Naive thymus-derived CD8-positive, alpha-beta T cell (primary cell): Measurements from ENCODE around the gene IL1R2. TPM values are rescaled to one million over a fixed set of nuclear protein-coding genes. Genes with fewer than 3 reads are reported as not detected.
"Not testable (repeated sequence)": the region's sequence is repeated elsewhere in the genome, so short reads cannot be mapped to it uniquely, and the experiment has no call there.

Experiments used
- ATAC-seq, 2 donors: fragments of 150-1000 bp; cut with Tn5 transposase in 1 of 2; sonication (Bioruptor Pico), chemical (Tn5 transposase) in 1 of 2; 1 replicate in 1 of 2; 2 replicates in 1 of 2; pipeline ENCODE4 v1.10.0; 2021; ENCODE audit warnings: mild to moderate bottlenecking in 2 of 2, moderate library complexity in 2 of 2
- POLR2A ChIA-PET: fragments of 350-600 bp; sonication (Branson Sonifier 250); formaldehyde crosslinking; loops from one replicate; lab custom pipeline; 2021; ENCODE audit warnings: antibody characterized with exemption; lab: Charles Lee
- DNase-seq, 10 donors: peaks; one replicate each; pipeline versions ENCODE4 v3.0.0 to v3.0.0-alpha.2; 2020 to 2022
- H3K27ac Mint-ChIP-seq, 10 donors: one replicate each; pipeline ENCODE4 v1.8.0; 2020 to 2022; ENCODE audit warnings: mild to moderate bottlenecking in 10 of 10, mixed read lengths in 10 of 10, moderate library complexity in 4 of 10, inconsistent platforms in 1 of 10
- H3K27me3 Mint-ChIP-seq, 5 donors: one replicate each; pipeline ENCODE4 v1.8.0; 2021 to 2022; ENCODE audit warnings: mixed read lengths in 5 of 5
- H3K36me3 Mint-ChIP-seq, 3 donors: one replicate each; pipeline ENCODE4 v1.8.0; 2020 to 2022; ENCODE audit warnings: mixed read lengths in 3 of 3, mild to moderate bottlenecking in 2 of 3, inconsistent platforms in 1 of 3
- H3K4me1 Mint-ChIP-seq, 4 donors: one replicate each; pipeline ENCODE4 v1.8.0; 2021 to 2022; ENCODE audit warnings: mixed read lengths in 4 of 4
- H3K4me3 Mint-ChIP-seq, 10 donors: one replicate each; pipeline ENCODE4 v1.8.0; 2020 to 2022; ENCODE audit warnings: mild to moderate bottlenecking in 10 of 10, mixed read lengths in 10 of 10, moderate library complexity in 6 of 10, inconsistent platforms in 1 of 10
- H3K9me3 Mint-ChIP-seq, 9 donors: one replicate each; pipeline ENCODE4 v1.8.0; 2020 to 2022; ENCODE audit warnings: mixed read lengths in 9 of 9, mild to moderate bottlenecking in 3 of 9, inconsistent platforms in 1 of 9, moderate library complexity in 1 of 9
- polyA plus RNA-seq, 3 donors: library from polyadenylated mRNA; unstranded; fragments of 300-500 nt; fragmentation: Illumina TruSeq; gene quantifications; one replicate each; pipeline ENCODE4 v1.2.3, GENCODE V29; 2021
- total RNA-seq, 8 experiments: library from RNA in 2 of 8; stranded (reverse) in 2 of 8; gene quantifications; one replicate each; pipeline ENCODE4 v1.2.3 and lab custom pipeline; 2021 to 2026

Gene IL1R2
- total and polyA plus RNA-seq, 5 experiments from 2014 or later: not detected

DNA sequence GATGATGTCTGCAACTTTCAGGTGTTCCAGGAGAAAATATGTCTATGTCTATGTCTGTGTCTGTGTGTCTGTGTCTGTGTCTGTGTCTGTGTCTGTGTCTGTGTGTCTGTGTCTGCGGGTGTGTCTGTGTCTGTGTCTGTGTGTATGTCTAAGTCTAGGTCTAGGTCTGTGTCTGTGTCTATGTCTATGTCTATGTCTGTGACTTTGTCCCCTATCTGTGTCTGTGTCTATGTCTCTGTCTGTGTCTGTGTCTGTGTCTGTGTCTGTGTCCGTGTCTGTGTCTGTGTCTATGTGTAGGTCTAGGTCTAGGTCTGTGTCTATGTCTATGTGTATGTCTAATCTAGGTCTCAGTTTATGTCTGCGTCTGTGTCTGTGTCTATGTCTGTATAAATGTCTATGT, 10.5 kb downstream of the IL1R2 start:
- DNase-seq (no peak), ATAC-seq (peak in 1 of 2 donors; percentile 9)
- Mint-ChIP-seq H3K4me3 (no peak overlapping the region), H3K27ac (no peak overlapping the region), H3K9me3 (no peaks in the 10 kb centered on the region), H3K4me1 (peaks cover 3 to 6% (median 6%) of the 10 kb centered on the region in 4 donors), H3K27me3 (peaks cover 0 to 10% (median 3%) of the 10 kb centered on the region in 5 donors), H3K36me3 (no peaks in the 10 kb centered on the region)
- POLR2A ChIA-PET: no interaction called here

DNA sequence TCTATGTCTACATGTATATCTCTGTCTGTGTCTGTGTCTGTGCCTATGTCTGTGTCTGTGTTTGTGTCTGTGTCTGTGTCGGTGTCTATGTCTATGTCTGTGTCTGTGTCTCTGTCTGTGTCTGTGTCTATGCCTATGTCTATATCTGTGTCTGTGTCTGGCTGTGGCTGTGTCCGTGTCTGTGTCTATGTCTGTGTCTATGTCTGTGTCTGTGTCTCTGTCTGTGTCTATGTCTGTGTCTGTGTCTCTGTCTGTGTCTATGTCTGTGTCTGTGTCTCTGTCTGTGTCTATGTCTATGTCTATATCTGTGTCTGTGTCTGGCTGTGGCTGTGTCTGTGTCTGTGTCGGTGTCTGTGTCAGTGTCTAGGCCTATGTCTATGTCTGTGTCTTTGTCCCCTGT, 11.1 kb downstream of the IL1R2 start:
- DNase-seq, H3K36me3 Mint-ChIP-seq, H3K4me3 Mint-ChIP-seq, H3K4me1 Mint-ChIP-seq, POLR2A ChIA-PET, ATAC-seq, H3K27me3 Mint-ChIP-seq, H3K9me3 Mint-ChIP-seq, H3K27ac Mint-ChIP-seq: not testable (repeated sequence)

DNA sequence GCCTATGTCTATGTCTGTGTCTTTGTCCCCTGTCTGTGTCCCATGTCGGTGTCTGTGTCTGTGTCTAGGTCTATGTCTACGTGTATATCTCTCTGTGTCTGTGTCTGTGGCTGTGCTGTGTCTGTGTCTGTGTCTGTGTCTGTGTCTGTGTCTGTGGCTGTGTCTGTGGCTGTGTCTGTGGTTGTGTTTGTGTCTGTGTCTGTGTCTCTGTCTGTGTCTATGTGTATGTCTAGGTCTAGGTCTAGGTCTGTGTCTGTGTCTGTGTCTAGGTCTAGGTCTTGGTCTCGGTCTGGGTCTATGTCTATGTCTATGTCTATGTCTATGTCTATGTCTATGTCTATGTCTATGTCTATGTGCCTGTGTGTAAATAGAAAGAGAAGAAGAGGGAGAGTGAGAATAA, 11.9 kb downstream of the IL1R2 start:
- Mint-ChIP-seq H3K4me3 (no peak overlapping the region), H3K4me1 (peaks cover 0 to 6% (median 4%) of the 10 kb centered on the region in 4 donors), H3K9me3 (no peaks in the 10 kb centered on the region), H3K27ac (no peak overlapping the region), H3K27me3 (peaks cover 0 to 4% (median 3%) of the 10 kb centered on the region in 5 donors), H3K36me3 (no peaks in the 10 kb centered on the region)
- ATAC-seq: no peak
- POLR2A ChIA-PET: interaction anchor here (0.7 kb wide), 1 partner anchor 15 kb away, joined by 5 read pairs; no protein-coding TSS in a partner anchor
- DNase-seq: no peak

DNA sequence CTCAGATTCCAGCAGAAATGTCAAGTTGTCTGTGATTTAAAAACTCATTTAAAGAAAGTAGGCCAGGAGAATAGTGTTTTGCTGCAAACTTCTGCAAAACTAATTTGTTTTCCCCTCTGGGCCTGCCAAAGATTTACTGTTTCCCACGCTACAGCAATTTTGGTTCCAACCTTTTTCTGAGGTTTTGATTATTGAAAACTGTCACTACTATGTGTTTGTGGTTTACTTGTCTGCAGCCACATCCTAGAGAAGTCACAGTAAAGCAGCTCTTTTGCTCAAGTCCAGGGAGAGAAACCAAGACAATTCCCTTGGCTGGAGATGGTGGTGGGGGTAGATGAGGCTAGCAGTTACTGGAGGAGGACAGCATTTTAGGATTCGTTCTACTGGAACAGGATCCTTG, 12.8 kb downstream of the IL1R2 start:
- no peak for DNase-seq
- ATAC-seq: no peak
- POLR2A ChIA-PET: no interaction called here
- Mint-ChIP-seq H3K4me3 (no peak overlapping the region), H3K27me3 (peaks cover 0 to 4% (median 3%) of the 10 kb centered on the region in 5 donors), H3K4me1 (peaks cover 0 to 6% (median 4%) of the 10 kb centered on the region in 4 donors), H3K27ac (no peak overlapping the region), H3K9me3 (no peaks in the 10 kb centered on the region), H3K36me3 (no peaks in the 10 kb centered on the region)

DNA sequence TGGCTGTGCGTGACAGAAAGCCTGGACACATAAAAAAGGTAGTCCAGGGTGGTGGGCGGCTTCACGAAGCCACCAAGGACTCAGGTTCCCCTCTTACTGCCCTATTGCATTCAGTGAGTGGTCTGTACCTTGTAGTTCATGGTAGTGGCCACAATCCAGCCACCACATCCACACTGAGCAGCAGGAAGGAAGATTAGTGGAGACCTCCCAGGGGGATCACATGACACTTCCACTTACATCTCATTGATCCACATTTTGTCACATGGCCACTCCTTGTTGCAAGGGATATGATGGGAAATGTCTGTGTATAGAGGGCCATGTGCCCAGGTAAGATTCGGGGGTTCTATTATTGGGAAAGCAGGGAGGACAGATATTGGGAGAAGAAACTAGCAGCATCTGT, 13.7 kb downstream of the IL1R2 start:
- Mint-ChIP-seq H3K27me3 (peaks cover 0 to 4% (median 2%) of the 10 kb centered on the region in 5 donors), H3K9me3 (no peaks in the 10 kb centered on the region), H3K27ac (peak overlapping the region in 1 of 10 donors; percentile 42), H3K4me1 (peaks cover 0 to 6% (median 4%) of the 10 kb centered on the region in 4 donors), H3K4me3 (no peak overlapping the region), H3K36me3 (no peaks in the 10 kb centered on the region)
- POLR2A ChIA-PET: no interaction called here
- no peak for ATAC-seq
- no peak for DNase-seq

DNA sequence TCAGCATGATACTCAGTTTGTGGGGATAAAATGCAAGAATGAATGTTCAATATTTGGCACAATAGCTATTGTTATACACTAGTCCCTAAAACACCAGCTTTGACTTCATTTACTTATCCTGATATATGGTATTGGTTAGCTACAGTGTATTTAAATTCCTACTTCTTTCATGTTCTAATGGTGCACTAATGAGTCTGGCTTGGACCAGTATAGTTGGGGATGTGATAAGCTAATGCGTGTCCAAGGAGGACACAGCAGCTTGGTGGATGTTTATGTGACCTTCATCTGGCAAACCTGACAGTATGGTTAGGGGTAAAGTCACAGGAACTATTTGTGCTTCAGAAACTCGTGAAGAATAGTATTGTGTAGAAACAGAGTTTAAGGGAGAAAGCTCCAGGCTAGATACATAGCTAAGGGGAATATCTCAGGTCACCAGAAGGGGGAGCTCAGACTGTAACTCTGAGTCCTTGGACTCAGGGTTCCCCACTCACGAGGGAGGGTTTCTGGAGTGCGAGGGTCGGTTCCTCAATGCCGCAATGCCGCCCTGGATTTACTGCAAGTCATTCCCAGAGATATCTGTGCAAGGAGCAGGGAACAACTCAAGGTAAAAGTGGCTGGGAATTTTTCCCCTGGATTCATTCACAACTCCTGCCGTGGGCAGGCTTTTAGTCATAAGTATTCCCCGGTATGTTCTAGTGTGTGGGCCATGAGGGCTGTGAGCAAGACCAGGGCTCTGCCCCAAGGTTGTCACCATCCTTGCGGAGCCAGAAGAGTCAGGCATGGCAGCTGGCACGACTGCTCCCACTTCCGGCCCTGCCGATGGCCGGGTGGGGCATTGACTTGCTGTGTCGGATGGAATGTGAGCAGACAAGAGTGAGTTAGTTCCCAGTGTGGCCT, 14.5 kb downstream of the IL1R2 start:
- no peak overlapping the region for H3K4me3 Mint-ChIP-seq
- ATAC-seq: peak; percentile 50 to 71
- no peaks in the 10 kb centered on the region for H3K9me3 Mint-ChIP-seq
- peaks cover 0 to 10% (median 4%) of the 10 kb centered on the region in 4 donors for H3K4me1 Mint-ChIP-seq
- H3K27ac Mint-ChIP-seq: peak overlapping the region in 2 of 10 donors; percentile 41 to 69
- peaks cover 0 to 5% (median 2%) of the 10 kb centered on the region in 5 donors for H3K27me3 Mint-ChIP-seq
- POLR2A ChIA-PET: no interaction called here
- H3K36me3 Mint-ChIP-seq: no peaks in the 10 kb centered on the region
- DNase-seq: peak in 5 of 10 donors; percentile 10 to 38 (median 29)

DNA sequence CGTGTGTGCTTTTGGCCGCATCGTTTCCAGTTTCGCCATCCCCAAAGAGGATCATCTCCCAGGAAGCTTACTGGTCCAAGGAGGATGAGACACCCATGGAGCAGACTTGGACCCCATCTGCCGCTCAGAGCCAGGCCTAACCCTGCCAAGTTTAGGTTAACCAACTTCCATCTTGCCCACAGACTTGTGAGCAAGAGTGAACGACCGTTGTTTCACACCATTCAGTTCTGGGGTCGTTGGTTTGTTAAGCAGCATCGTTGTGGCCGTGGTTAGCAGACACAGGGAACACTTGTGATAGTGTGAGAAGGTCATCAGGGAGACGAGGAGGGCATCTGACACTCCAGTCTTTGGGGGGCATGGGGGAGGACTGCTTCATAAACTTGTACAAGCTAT, 15.1 kb downstream of the IL1R2 start:
- DNase-seq (no peak), ATAC-seq (no peak)
- Mint-ChIP-seq H3K27ac (no peak overlapping the region), H3K36me3 (no peaks in the 10 kb centered on the region), H3K4me3 (no peak overlapping the region), H3K27me3 (peaks cover 0 to 5% (median 2%) of the 10 kb centered on the region in 5 donors), H3K4me1 (peaks cover 0 to 10% (median 4%) of the 10 kb centered on the region in 4 donors), H3K9me3 (no peaks in the 10 kb centered on the region)
- POLR2A ChIA-PET: no interaction called here

DNA sequence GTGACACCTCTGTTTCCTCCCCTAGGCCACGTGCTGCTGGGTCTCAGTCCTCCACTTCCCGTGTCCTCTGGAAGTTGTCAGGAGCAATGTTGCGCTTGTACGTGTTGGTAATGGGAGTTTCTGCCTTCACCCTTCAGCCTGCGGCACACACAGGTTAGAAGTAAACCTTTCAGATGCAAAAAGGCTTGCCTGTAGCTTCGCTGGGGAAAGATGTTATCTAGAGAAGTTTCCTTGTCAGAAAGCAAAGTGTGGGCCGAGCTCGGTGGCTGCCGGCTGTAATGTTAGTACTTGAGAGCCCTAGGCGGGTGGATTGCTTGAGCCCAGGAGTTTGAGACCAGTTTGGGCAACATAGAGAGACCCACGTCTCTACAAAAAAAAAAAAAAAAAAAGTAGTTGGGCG, 16.7 kb downstream of the IL1R2 start:
- H3K9me3 Mint-ChIP-seq: peaks cover 0 to 7% (median 0%) of the 10 kb centered on the region in 9 donors
- peaks cover 0 to 5% (median 2%) of the 10 kb centered on the region in 5 donors for H3K27me3 Mint-ChIP-seq
- POLR2A ChIA-PET: no interaction called here
- H3K4me1 Mint-ChIP-seq: peaks cover 0 to 10% (median 4%) of the 10 kb centered on the region in 4 donors
- H3K27ac Mint-ChIP-seq: no peak overlapping the region
- no peak overlapping the region for H3K4me3 Mint-ChIP-seq
- H3K36me3 Mint-ChIP-seq: peaks cover 0 to under 1% (median 0%) of the 10 kb centered on the region in 3 donors
- ATAC-seq: no peak
- DNase-seq: no peak

DNA sequence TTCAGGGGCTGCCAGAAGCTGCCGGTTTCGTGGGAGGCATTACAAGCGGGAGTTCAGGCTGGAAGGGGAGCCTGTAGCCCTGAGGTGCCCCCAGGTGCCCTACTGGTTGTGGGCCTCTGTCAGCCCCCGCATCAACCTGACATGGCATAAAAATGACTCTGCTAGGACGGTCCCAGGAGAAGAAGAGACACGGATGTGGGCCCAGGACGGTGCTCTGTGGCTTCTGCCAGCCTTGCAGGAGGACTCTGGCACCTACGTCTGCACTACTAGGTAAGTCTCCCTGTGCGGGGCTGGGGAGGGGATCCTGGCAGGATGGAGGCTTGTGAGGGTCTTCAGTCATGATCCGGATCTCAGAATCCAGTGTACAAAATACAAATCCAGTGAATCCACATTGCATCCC, 17.8 kb downstream of the IL1R2 start:
- no peak overlapping the region for H3K27ac Mint-ChIP-seq
- peaks cover 0 to 5% (median 2%) of the 10 kb centered on the region in 5 donors for H3K27me3 Mint-ChIP-seq
- DNase-seq (no peak), ATAC-seq (no peak)
- peaks cover 0 to 10% (median 4%) of the 10 kb centered on the region in 4 donors for H3K4me1 Mint-ChIP-seq
- peaks cover 0 to 3% (median 0%) of the 10 kb centered on the region in 3 donors for H3K36me3 Mint-ChIP-seq
- H3K9me3 Mint-ChIP-seq: peaks cover 0 to 10% (median 0%) of the 10 kb centered on the region in 9 donors
- no peak overlapping the region for H3K4me3 Mint-ChIP-seq
- POLR2A ChIA-PET: no interaction called here

DNA sequence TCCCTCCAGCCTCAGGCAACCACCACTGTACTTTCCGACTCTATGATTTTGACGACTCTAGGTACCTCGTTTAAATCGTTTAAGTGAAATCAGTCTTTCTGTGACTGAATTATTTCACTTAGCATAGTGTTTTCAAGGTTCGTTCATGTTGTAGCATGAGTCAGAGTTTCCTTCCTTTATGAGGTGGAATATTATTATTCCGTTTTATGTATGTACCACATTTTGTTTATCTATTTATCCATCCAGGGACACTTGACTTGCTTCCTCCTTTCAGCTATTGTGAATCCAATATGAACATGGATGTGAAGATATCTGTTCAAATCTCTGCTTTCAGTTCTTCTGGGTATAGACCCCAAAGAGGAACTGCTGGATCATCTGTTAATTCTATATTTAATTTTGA, 19.1 kb downstream of the IL1R2 start:
- no peak overlapping the region for H3K27ac Mint-ChIP-seq
- POLR2A ChIA-PET: no interaction called here
- H3K4me1 Mint-ChIP-seq: peaks cover 0 to 9% (median 4%) of the 10 kb centered on the region in 4 donors
- H3K36me3 Mint-ChIP-seq: peaks cover 0 to 3% (median 0%) of the 10 kb centered on the region in 3 donors
- H3K9me3 Mint-ChIP-seq: peaks cover 0 to 10% (median 0%) of the 10 kb centered on the region in 9 donors
- no peak overlapping the region for H3K4me3 Mint-ChIP-seq
- ATAC-seq (no peak), DNase-seq (no peak)
- H3K27me3 Mint-ChIP-seq: peaks cover 0 to 3% (median 2%) of the 10 kb centered on the region in 5 donors

DNA sequence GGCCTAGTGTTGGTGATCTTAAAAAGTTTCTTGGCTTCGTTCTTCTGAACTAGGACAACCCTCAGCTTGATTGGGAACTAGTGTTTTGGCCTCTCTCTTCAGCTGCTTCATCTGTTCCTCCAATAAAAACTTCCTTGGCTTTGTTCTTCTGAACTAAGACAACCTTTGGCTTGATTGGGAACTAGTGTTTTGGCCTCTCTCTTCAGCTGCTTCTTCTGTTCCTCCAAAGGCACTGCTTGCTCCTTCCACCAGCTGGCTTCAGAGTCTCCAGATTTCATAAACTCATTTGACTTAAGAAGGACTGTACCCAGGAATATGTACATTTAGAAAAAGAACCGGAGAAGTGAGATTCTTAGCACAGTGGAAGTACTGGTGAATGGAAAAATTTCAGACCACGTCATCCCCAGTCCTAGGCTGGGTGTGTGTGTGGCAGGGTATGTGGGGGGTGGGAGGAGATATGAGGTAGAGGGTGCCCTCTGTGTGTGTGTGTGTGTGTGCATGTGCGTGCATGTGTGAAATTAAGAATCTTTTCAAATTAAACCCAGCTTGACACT, 20.4 kb downstream of the IL1R2 start:
- Mint-ChIP-seq H3K27me3 (peaks cover 0 to 3% (median 0%) of the 10 kb centered on the region in 5 donors), H3K9me3 (peaks cover 0 to 10% (median 0%) of the 10 kb centered on the region in 9 donors), H3K4me1 (peaks cover 0 to 5% (median 0%) of the 10 kb centered on the region in 4 donors), H3K4me3 (no peak overlapping the region), H3K27ac (peak overlapping the region in 1 of 10 donors; percentile 18), H3K36me3 (peaks cover 0 to 3% (median 0%) of the 10 kb centered on the region in 3 donors)
- DNase-seq (no peak), ATAC-seq (no peak)
- POLR2A ChIA-PET: no interaction called here

DNA sequence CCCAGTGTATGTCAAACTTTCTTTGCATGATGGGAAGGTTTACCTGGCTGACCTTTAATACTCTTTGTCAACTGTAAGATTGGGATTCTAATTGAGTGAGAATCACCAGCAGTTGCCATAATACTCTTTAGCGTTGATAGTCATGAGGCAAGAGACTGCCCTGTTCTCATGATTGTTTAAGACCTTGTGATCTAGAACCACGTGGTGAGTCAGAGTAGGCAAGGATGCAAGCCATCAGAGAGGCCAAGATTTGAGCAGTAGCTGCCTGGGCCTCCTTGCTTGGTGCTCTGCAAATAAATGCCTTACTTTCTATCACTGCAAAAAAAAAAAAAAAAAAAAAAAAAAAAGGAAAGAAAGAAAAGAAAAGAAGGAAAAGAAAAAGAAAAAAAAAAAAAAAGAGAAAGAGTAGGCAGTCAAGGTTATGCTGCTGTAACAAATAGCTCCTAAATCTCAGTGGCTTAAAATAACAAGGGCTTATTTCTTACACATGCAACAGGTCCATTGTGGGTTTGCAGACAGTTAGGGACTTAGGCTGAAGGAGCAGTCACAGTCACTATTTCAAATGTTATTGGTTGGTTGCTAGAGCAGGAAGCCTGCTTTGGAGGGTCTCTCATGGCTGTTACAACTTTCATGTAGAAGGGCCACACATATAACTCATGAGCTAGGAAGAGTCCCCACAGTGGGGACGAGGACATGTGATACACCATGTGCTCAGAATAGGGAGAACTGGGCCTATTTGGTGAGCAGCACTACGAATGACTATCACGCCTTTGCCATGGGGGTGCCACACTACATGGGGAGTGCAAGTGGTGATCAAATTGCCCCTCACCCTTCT, 21.7 kb downstream of the IL1R2 start:
- Mint-ChIP-seq H3K4me3 (no peak overlapping the region), H3K27ac (no peak overlapping the region), H3K4me1 (peaks cover 0 to 5% (median 0%) of the 10 kb centered on the region in 4 donors), H3K36me3 (peaks cover 0 to 3% (median 0%) of the 10 kb centered on the region in 3 donors), H3K27me3 (peaks cover 0 to 3% (median 0%) of the 10 kb centered on the region in 5 donors), H3K9me3 (peaks cover 0 to 10% (median 0%) of the 10 kb centered on the region in 9 donors)
- ATAC-seq: no peak
- DNase-seq: no peak
- POLR2A ChIA-PET: interaction anchor here (0.7 kb wide), 2 partner anchors 116 to 238 kb away, joined by 5 to 6 read pairs; no protein-coding TSS in a partner anchor
